GM19099 (cell line): Measurements from ENCODE around the gene PATJ.

Experiments used
- POLR2A ChIP-seq: IDR thresholded peaks from 3 replicates; pipeline ENCODE4 v1.6.1; 2011; ENCODE audit warnings: low read depth; ENCODE audit not compliant: insufficient read length; ENCODE audit errors: extremely low read depth

The PATJ gene

GRCh38 chr1:62107923-62108322, 365.6 kb downstream of the PATJ start:
- no peak for TF ChIP-seq POLR2A

GRCh38 chr1:62109124-62109523, 366.8 kb downstream of the PATJ start:
- TF ChIP-seq POLR2A: no peak

- TF ChIP-seq POLR2A: no peak
These were observed 368.0 kb downstream of the PATJ start for GRCh38 chr1:62110198-62110817.

GRCh38 chr1:62111084-62111483, 368.8 kb downstream of the PATJ start:
- no peak for TF ChIP-seq POLR2A

GRCh38 chr1:62113507-62113906, 371.2 kb downstream of the PATJ start:
- no peak for TF ChIP-seq POLR2A

- no peak for TF ChIP-seq POLR2A
These were observed 374.9 kb downstream of the PATJ start for GRCh38 chr1:62117018-62117750.

- TF ChIP-seq POLR2A: no peak
These were observed 384.5 kb downstream of the PATJ start for GRCh38 chr1:62126579-62127290.

GRCh38 chr1:62128745-62129144, 386.5 kb downstream of the PATJ start:
- TF ChIP-seq POLR2A: no peak

- no peak for TF ChIP-seq POLR2A
These were observed 388.9 kb downstream of the PATJ start for GRCh38 chr1:62131093-62131725.

GRCh38 chr1:62138029-62138428, 395.7 kb downstream of the PATJ start:
- TF ChIP-seq POLR2A: no peak

- TF ChIP-seq POLR2A: no peak
These were observed 397.1 kb downstream of the PATJ start for GRCh38 chr1:62139410-62139809.

GRCh38 chr1:62140666-62141065, 398.4 kb downstream of the PATJ start:
- no peak for TF ChIP-seq POLR2A

- no peak for TF ChIP-seq POLR2A
These were observed 400.2 kb downstream of the PATJ start for GRCh38 chr1:62142496-62142895.

- TF ChIP-seq POLR2A: no peak
These were observed 402.1 kb downstream of the PATJ start for GRCh38 chr1:62144238-62144831.

GRCh38 chr1:62159940-62160348, 417.7 kb downstream of the PATJ start:
- TF ChIP-seq POLR2A: no peak
